PC-9 (cell line): Measurements from ENCODE around the gene SNAPC2.

Experiments
- EZH2 ChIP-seq: fragments of 200-600 bp; sonication (generic); IDR thresholded peaks from 2 replicates; pipeline ENCODE4 v1.8.0; 2017; ENCODE audit warnings: antibody characterized with exemption, low read depth
- TF ChIP-seq, protein P1 (sequence below): fragments of 200-600 bp; sonication (generic); conservative IDR thresholded peaks from 2 replicates; pipeline ENCODE4 v1.6.1; 2017; ENCODE audit warnings: mixed run types, antibody characterized with exemption, mild to moderate bottlenecking, moderate library complexity

GRCh38 chr19:7927605-7928333, 7.6 kb downstream of the SNAPC2 start:
- TF ChIP-seq, protein P1, sequence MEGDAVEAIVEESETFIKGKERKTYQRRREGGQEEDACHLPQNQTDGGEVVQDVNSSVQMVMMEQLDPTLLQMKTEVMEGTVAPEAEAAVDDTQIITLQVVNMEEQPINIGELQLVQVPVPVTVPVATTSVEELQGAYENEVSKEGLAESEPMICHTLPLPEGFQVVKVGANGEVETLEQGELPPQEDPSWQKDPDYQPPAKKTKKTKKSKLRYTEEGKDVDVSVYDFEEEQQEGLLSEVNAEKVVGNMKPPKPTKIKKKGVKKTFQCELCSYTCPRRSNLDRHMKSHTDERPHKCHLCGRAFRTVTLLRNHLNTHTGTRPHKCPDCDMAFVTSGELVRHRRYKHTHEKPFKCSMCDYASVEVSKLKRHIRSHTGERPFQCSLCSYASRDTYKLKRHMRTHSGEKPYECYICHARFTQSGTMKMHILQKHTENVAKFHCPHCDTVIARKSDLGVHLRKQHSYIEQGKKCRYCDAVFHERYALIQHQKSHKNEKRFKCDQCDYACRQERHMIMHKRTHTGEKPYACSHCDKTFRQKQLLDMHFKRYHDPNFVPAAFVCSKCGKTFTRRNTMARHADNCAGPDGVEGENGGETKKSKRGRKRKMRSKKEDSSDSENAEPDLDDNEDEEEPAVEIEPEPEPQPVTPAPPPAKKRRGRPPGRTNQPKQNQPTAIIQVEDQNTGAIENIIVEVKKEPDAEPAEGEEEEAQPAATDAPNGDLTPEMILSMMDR: no peak
- TF ChIP-seq EZH2: no peak
